Breast epithelium (tissue), 3 donors: ENCODE results near the gene GNG7.

ENCODE experiments used
- POLR2A ChIP-seq: fragments of 450-650 bp; IDR thresholded peaks from one replicate; pipeline ENCODE4 v1.6.1; 2016; ENCODE audit warnings: antibody characterized with exemption, mild to moderate bottlenecking, moderate library complexity
- POLR2AphosphoS5 ChIP-seq, 3 donors: sonication (generic); formaldehyde crosslinking; IDR thresholded peaks; one replicate each; pipeline ENCODE4 v1.6.1; 2017; ENCODE audit warnings: antibody characterized with exemption in 3 of 3

DNA sequence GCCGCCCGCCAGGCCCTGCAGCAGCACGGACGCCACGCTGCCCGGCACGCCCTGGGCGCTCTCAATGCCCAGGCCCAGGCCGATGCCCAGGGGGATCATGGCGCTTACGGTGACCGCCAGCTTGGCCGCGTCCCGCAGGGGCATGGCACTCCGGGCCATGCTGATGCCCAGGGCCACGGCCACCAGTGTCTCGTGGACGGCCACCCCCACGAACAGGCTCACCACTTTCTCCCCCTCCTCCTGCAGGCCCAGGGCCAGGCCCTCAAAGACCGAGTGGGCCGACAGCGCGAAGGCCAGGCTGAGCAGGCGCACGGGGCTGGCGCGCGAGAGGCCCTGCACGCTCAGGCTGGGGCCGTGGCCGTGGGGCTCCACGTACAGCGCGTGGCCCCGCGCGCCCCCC is 30.4 kb upstream of the GNG7 start:
- TF ChIP-seq POLR2AphosphoS5 (IDR thresholded peaks at IDR 0.05) (no peak), POLR2A (no peak)
